GM20431 (cell line): Measurements from ENCODE around the gene SRPX.

Experiments
- in situ Hi-C: fragments of 300-500 bp; cut with MseI, MboI; formaldehyde crosslinking; loops from one replicate; pipeline ENCODE4 v1.15.0; 2020; ENCODE audit warnings: low sequenced_read_pairs; ENCODE audit not compliant: unreplicated experiment

SRPX gene

GRCh38 chrX:38154818-38155217 is 65.9 kb downstream of the SRPX start:
- in situ Hi-C loops: loop anchor here (25.0 kb wide), 1 partner anchor 218 kb away; no protein-coding TSS in a partner anchor

- in situ Hi-C loops: loop anchor here (25.0 kb wide), 1 partner anchor 217 kb away; no protein-coding TSS in a partner anchor
Measured at GRCh38 chrX:38154340-38154739, 66.3 kb downstream of the SRPX start.

DNA sequence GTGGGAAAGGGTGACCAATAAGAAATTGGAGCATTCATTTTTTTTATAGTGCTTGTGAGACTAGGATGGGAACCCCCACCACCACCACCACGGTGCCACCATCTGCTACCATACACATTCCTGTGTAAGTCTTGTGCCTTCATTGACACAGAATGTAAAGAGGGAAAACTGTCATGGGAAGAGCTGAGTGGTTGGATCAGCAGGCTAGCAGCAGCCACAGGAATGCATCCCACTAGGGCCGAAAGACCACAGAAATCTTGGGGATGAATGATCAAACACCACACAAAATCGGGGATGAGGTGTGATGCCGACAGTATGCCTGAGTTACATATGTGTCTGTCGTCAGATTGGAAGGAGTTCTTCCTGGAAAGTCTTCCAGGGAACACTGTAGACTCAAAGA is 69.2 kb downstream of the SRPX start:
- in situ Hi-C loops: loop anchor here (25.0 kb wide), 1 partner anchor 214 kb away; no protein-coding TSS in a partner anchor

DNA sequence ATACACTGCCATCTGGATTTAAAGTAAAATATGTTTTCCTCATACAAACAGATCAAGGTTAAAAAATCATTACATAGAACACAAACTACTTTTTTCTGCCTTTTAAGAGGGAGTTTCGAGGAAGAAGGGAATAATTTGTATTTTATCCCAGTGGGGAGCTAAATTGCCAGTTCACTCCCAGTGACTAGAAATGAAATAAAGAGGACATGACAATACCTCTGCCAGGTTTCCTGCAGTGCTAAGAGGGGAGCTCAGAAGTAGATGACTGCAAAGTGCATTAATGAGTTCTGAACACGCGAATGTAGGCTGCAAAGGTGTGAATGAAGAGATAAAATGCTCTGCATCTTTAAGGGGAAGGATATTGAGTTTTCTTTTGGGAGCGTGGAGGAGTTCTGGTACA is 69.7 kb downstream of the SRPX start:
- in situ Hi-C loops: loop anchor here (25.0 kb wide), 1 partner anchor 214 kb away; no protein-coding TSS in a partner anchor

DNA sequence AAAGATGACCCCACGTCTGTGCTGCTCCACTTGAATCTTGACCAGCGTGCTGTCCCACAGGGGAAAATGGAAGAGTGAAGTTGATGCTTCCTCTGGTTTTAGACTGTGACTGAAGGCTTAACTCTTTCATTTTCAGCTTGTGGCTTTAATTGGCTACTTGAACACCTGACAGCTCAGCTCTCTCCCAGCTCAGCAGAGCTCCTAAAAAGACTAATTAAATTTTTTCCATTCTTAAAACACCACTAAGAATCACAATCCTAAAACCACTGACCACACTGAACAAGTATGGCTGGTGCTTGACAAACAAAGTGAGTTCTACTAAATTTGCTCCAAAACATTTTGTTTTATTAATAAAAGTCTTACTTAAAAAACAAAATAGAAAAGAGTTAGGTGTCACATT is 71.7 kb downstream of the SRPX start:
- in situ Hi-C loops: no loop called here

- in situ Hi-C loops: no loop called here
Measured at GRCh38 chrX:38142610-38143009, 78.1 kb downstream of the SRPX start.

DNA sequence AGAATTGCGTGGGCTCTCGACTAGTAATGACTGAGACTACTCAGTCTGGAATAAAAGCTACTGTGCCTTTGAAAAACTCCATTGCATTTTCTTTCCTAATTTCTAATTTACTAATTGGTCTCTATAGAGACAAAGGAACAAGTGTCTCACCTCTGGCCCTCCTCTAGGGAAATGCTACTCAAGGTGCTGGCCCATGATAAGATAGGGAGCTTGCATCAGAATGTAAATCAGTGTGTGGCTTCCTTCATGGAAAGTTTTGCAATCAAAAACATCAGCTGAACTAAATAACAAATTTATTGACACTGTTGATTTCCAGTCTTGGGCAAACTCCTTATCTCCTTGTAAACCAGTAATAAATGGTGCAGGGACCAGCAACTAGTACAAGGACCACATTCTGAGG is 81.8 kb downstream of the SRPX start:
- in situ Hi-C loops: no loop called here

GRCh38 chrX:38138157-38138891 is 82.3 kb downstream of the SRPX start:
- in situ Hi-C loops: no loop called here

DNA sequence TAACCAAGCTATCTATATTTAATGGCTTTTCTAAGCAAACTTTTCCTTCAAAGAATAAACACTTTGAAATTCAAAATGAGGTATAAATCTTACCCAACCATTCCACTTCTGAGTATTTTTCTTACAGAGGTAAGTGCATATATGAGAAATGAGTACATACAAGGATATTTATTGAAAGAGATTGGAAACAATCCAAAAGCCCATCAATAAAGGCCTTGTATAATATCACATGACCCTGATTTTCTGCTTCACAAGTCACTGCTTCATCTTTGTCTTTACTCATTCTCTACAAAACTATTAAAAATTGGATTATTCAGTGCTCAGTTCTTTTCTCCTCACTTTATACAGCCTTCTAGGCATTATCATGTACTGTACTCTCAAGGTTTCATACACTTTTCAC is 91.3 kb downstream of the SRPX start:
- in situ Hi-C loops: no loop called here

GRCh38 chrX:38127961-38128360 is 92.7 kb downstream of the SRPX start:
- in situ Hi-C loops: no loop called here

DNA sequence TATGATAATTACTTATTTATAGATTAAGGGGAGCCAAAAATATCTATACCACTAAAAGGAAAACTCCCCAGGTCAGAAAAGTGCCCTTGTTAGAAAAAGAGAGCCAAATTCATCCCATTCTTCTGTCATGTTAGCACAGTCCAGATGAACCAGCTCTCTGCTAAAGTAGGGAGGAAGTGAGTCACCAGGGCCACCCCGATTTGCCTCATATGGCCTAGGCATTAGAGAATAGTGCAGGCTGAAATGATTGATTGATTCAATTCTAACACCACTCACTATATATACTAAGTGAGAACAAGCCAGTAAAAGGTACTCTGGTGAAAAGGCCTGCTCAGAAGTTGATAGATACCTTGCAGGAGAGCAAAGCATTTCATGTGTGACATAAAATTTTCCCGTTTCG is 94.5 kb downstream of the SRPX start:
- in situ Hi-C loops: no loop called here

GRCh38 chrX:38124000-38124399 is 96.7 kb downstream of the SRPX start:
- in situ Hi-C loops: no loop called here

DNA sequence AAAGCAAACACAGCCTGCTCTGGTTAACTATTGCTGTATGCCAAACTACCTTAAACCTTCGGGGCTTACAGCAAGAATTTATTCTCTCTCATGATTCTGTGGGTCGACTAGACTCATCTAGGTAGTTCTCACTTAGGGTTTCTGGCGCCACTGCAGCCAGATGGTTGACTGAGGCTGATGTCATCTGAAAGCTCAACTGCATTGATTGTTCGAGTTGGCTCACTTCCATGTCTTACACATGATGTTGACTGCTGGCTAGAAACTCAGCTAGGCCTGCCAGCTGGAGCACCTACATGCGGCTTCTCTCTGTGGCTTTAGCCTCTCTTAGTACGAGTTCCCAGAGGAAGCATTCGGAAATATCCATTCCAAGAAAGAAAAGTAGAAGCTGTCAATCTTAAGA is 103.2 kb downstream of the SRPX start:
- in situ Hi-C loops: no loop called here

DNA sequence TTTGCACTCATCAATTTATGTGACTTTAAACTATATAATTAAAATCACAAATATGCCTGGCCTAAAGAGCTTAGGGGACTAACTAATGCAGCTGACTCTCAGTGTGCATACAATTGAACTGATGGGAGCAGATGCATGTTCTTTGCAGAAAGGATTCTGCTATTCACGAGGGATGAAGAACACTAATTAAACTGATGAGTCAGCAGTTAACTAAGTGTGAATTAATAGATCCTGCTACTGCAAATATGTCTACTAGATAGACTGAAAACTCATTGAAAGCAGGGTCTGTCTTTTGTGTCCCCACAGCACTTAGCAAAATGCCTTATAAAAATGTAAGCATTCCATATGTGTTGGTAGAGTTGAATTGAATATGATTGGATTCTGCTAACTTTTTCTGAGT is 104.0 kb downstream of the SRPX start:
- in situ Hi-C loops: no loop called here

DNA sequence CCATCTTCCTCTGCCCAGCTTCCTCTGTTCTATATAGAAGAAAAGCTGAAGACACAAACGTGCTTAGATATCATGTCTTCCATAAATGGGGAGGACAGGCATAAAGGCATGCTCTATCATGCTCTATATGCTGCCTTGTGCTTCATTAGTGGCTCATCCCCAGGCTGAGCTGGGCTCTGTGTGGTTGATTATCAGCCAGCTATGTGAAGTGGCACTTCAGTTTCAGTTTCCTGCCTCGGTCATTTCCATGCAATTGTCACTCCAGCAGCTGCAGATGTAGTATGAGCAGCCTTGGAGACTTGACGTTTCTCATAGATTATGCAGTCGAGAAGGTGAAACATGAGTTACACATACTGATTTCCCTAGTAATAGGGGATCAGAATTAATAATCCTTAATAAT is 108.1 kb downstream of the SRPX start:
- in situ Hi-C loops: no loop called here

- in situ Hi-C loops: no loop called here
Measured at GRCh38 chrX:38111196-38111595, 109.5 kb downstream of the SRPX start.

DNA sequence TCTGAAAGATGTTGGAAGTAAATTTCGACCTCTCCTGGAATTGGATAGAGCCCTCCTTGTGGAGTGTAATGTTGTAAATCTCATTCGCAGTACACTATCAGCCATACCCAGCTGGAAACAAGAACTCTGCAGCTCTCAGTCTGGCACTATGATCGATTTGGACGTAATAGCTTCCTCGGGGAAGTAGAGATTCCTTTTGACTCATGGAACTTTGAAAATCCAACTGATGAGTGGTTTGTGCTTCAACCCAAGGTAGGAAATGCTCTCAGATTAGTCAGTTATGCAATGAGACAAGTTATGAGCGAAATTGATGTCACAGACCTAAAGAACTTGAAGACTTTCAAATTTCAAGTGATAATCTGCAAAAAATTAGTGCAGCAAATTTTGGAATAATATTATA is 110.4 kb downstream of the SRPX start:
- in situ Hi-C loops: no loop called here

GRCh38 chrX:38109042-38109898 is 111.4 kb downstream of the SRPX start:
- in situ Hi-C loops: no loop called here

DNA sequence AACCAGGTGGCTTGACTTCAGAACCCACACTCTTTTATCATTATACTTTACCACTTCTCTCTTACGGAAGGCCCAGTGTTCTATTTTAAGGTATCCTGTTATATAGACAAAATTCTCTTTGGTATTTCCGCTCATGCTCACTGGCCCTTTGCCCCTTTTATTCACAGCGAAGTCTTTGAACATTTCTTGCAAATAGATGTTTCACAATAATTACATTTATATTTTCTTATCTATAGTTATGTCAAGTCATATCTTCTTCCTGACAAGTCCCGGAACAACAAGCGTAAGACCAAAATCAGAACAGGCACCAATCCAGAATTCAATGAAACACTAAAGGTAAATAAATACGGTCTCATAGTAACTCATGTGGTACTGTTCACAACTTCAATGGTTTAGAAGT is 112.3 kb downstream of the SRPX start:
- in situ Hi-C loops: no loop called here

DNA sequence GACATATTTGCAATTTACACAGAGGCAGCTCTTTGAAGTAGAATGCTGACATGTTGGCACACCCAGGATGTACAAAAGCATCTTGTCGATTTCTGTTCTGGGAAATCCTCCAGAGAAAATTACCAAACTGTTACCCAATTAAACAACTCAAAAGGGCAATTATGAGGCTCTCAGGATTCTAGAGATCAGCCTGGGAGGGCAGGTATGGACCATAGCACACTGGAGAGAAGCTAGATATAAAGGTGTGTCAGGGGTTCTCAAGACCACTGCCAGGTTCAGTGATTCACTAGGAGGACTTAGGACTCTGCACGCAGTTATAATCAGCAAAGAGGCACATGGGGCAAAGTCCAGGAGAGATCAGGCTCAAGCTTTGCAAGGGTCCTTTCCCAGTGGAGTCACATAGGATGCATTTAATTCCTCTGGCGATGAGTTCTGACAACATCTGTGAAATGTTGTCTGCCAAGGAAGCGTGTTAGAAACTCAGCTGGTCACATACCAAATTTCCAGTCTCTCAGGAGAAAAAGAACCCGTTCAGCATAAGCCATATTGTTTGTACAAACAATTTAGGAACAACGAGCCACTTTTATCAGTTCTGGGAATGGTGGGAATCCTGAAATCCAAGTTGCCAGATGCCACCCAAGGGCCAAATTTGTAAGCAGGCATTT is 113.5 kb downstream of the SRPX start:
- in situ Hi-C loops: no loop called here

DNA sequence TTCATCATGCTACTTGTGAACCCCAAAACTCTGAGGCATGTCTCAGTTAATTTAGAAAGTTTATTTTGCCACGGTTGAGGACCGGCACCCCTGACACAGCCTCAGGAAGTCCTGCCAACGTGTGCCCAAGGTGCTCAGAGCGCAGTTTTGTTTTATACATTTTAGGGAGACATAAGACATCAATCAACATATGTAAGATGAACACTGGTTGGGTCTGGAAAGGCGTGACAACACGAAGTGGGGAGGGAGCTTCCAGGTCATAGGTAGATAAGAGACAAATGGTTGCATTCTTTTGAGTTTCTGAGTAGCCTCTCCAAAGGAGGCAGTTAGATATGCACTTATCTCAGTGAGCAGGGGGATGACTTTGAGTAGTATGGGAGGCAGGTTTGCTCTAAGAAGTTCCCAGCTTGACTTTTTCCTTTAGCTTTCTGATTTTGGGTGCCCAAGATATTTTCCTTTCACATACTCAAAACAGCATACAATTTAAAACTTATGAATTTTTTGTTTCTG is 115.4 kb downstream of the SRPX start:
- in situ Hi-C loops: no loop called here
